Measurements from ENCODE around the gene SLC6A11.

GRCh38 chr3:10980312-10980711 is 164.3 kb downstream of the SLC6A11 start:
- no peak for TF ChIP-seq CTCF (IDR thresholded peaks at IDR 0.05)
- no peak for TF ChIP-seq POLR2A (IDR thresholded peaks at IDR 0.05)

Data from lower leg skin (tissue), 3 donors.